ENCODE results near the gene C11orf52. TPM values are rescaled to one million over a fixed set of nuclear protein-coding genes. Genes with fewer than 3 reads are reported as not detected.

C11orf52 gene
- 1.3 and 2.0 TPM in 2 replicates for total RNA-seq (2022)
- Bru-seq, nascent RNA, result percentile 36 among the genes with signal in this experiment
- BruChase-seq, experiment 1, labeled RNA remaining after a 6-hour chase, result not detected
- not detected for BruChase-seq, experiment 2, labeled RNA remaining after a 2-hour chase
- long read RNA-seq, partial matches to known transcripts, result 0 of 2 reads
- long read RNA-seq, other reads (novel, unspliced or antisense), result 0 of 2 reads

- Mint-ChIP-seq H3K27ac (ENCODE audit: low read depth, unreplicated experiment) (peak within 1 kb of the TSS; percentile 68), H3K4me3 (ENCODE audit: unreplicated experiment) (peak within 1 kb of the TSS; percentile 68), H3K36me3 (ENCODE audit: insufficient read depth, unreplicated experiment) (peaks cover 4% of the 10 kb centered on the region), H3K4me1 (ENCODE audit: insufficient read depth, unreplicated experiment) (peaks cover 21% of the 10 kb centered on the region), H3K9me3 (ENCODE audit: unreplicated experiment) (no peaks in the 10 kb centered on the region), H3K27me3 (ENCODE audit: insufficient read depth, unreplicated experiment) (no peaks in the 10 kb centered on the region)
- peak; percentile 76 for DNase-seq (ENCODE audit: unreplicated experiment)
- ChIA-PET CTCF (interaction anchor here (0.6 to 2.3 kb wide), 8 partner anchors 10 to 155 kb away, joined by 3 to 11 read pairs (median 3); partner anchors contain the start of gene PIH1D2), POLR2A (interaction anchor here (0.5 to 2.1 kb wide), 13 partner anchors 8 to 292 kb away, joined by 3 to 17 read pairs (median 4); partner anchors contain the start of gene CFAP68)
- TF ChIP-seq CTCF (IDR thresholded peaks at IDR 0.05; ENCODE audit: unreplicated experiment), result no peak
- intact Hi-C loops (cut with micrococcal nuclease), result loop anchor here (2.0 kb wide), 1 partner anchor 40 kb away; the partner anchor contains the start of genes CFAP68 and FDXACB1
- no TSS peak for BruUV-seq (replicated peaks)
Measured at GRCh38 chr11:111918390-111919256, at the start of gene C11orf52. TSS of gene C11orf52 (plus strand) at chr11:111918913. CDS start at chr11:111918973, 60 bp downstream.

DNA sequence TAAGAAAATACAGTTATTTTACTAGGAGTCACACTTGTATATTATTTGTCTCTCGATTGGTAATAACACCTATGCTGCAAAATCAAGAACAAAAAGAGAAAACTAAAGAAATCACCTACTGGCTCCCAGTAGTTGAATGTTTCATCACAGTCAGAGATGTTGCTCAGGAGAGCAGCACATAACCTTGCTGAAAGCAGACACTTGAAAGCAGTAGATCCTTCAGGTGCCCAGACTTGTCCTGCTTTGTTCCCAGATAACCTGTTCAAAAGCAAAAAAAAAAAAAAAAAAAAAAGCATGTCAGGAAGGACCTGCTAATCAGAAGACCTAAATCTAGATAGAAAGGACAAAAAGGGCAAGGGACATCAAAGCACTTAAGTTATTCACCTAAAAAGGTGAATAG is 48.6 kb upstream of the C11orf52 start:
- no TSS peak for BruUV-seq (replicated peaks)
- ChIA-PET CTCF (interaction anchor here (0.6 to 5.5 kb wide), 14 partner anchors 10 to 667 kb away, joined by 3 to 35 read pairs (median 4); no protein-coding TSS in a partner anchor), POLR2A (interaction anchor here (0.7 to 3.5 kb wide), 22 partner anchors 10 to 268 kb away, joined by 3 to 29 read pairs (median 6); partner anchors contain the start of genes CFAP68, DLAT, PPP2R1B and SIK2)
- no peaks in the 10 kb centered on the region for H3K9me3 Mint-ChIP-seq (ENCODE audit: unreplicated experiment)
- peak overlapping the region; percentile 96 for H3K4me3 Mint-ChIP-seq (ENCODE audit: unreplicated experiment)
- no peak for DNase-seq (ENCODE audit: unreplicated experiment)
- peaks cover 12% of the 10 kb centered on the region for H3K4me1 Mint-ChIP-seq (ENCODE audit: insufficient read depth, unreplicated experiment)
- intact Hi-C loops (cut with micrococcal nuclease), result loop anchor here (10.0 kb wide), 1 partner anchor 295 kb away; the partner anchor contains the start of genes IL18 and TEX12
- H3K36me3 Mint-ChIP-seq (ENCODE audit: insufficient read depth, unreplicated experiment), result peaks cover 41% of the 10 kb centered on the region
- TF ChIP-seq CTCF (IDR thresholded peaks at IDR 0.05; ENCODE audit: unreplicated experiment), result no peak
- no peaks in the 10 kb centered on the region for H3K27me3 Mint-ChIP-seq (ENCODE audit: insufficient read depth, unreplicated experiment)
- peak overlapping the region; percentile 57 for H3K27ac Mint-ChIP-seq (ENCODE audit: low read depth, unreplicated experiment)

GRCh38 chr11:111870522-111870885 is 48.2 kb upstream of the C11orf52 start:
- Mint-ChIP-seq H3K9me3 (ENCODE audit: unreplicated experiment) (no peaks in the 10 kb centered on the region), H3K4me3 (ENCODE audit: unreplicated experiment) (peak overlapping the region; percentile 96), H3K27me3 (ENCODE audit: insufficient read depth, unreplicated experiment) (no peaks in the 10 kb centered on the region), H3K36me3 (ENCODE audit: insufficient read depth, unreplicated experiment) (peaks cover 37% of the 10 kb centered on the region), H3K4me1 (ENCODE audit: insufficient read depth, unreplicated experiment) (peaks cover 12% of the 10 kb centered on the region), H3K27ac (ENCODE audit: low read depth, unreplicated experiment) (peak overlapping the region; percentile 57)
- ChIA-PET POLR2A (interaction anchor here (0.7 to 3.5 kb wide), 27 partner anchors 9 to 567 kb away, joined by 3 to 29 read pairs (median 6); partner anchors contain the start of genes CFAP68, DLAT, NKAPD1 and PIH1D2), CTCF (interaction anchor here (0.6 to 5.5 kb wide), 14 partner anchors 10 to 667 kb away, joined by 3 to 35 read pairs (median 4); no protein-coding TSS in a partner anchor)
- no peak for DNase-seq (ENCODE audit: unreplicated experiment)
- TF ChIP-seq CTCF (IDR thresholded peaks at IDR 0.05; ENCODE audit: unreplicated experiment), result no peak
- TSS peak; percentile 16 for BruUV-seq (replicated peaks)
- intact Hi-C loops (cut with micrococcal nuclease), result loop anchor here (10.0 kb wide), 1 partner anchor 294 kb away; the partner anchor contains the start of genes IL18 and TEX12
